Osteoblast (primary cell): ENCODE data around the gene WDR70. TPM values are rescaled to one million over a fixed set of nuclear protein-coding genes. Genes with fewer than 3 reads are reported as not detected.

Experiments
- DNase-seq: peaks from one replicate; pipeline ENCODE4 v3.0.0; 2011; ENCODE audit warnings: low spot score, mixed read lengths; ENCODE audit not compliant: insufficient read length; ENCODE audit errors: missing footprints
- H2AFZ ChIP-seq: 2 replicates; pipeline ENCODE4 v1.6.0; 2011; ENCODE audit warnings: mild to moderate bottlenecking, low read length
- H3K27ac ChIP-seq: 2 replicates; pipeline ENCODE4 v1.5.1; 2011; ENCODE audit warnings: mild to moderate bottlenecking, low read depth, low read length, moderate library complexity
- H3K27me3 ChIP-seq: 2 replicates; pipeline ENCODE4 v1.6.0; 2012; ENCODE audit warnings: mild to moderate bottlenecking, control low read depth, inconsistent platforms, low read length, moderate library complexity; ENCODE audit not compliant: insufficient read depth
- H3K36me3 ChIP-seq: 2 replicates; pipeline ENCODE4 v1.5.1; 2011; ENCODE audit warnings: mild to moderate bottlenecking, low read length, control low read depth, moderate library complexity; ENCODE audit not compliant: insufficient read depth
- H3K4me1 ChIP-seq: 2 replicates; pipeline ENCODE4 v1.5.1; 2011; ENCODE audit warnings: mild to moderate bottlenecking, low read length, control low read depth, moderate library complexity; ENCODE audit not compliant: insufficient read depth
- H3K4me2 ChIP-seq: 2 replicates; pipeline ENCODE4 v1.6.0; 2011; ENCODE audit warnings: mild to moderate bottlenecking, low read length; ENCODE audit not compliant: insufficient read depth
- H3K4me3 ChIP-seq: fragments of 200-600 bp; sonication (generic); 3 replicates; pipeline ENCODE4 v1.5.1; 2012; ENCODE audit warnings: mild to moderate bottlenecking, low read length, inconsistent platforms; ENCODE audit not compliant: insufficient read depth
- H3K79me2 ChIP-seq: 2 replicates; pipeline ENCODE4 v1.6.0; 2012; ENCODE audit warnings: mild to moderate bottlenecking, low read length, control low read depth, inconsistent platforms; ENCODE audit not compliant: insufficient read depth
- H3K9me3 ChIP-seq: 2 replicates; pipeline ENCODE4 v1.5.1; 2011; ENCODE audit warnings: low read depth, low read length, control low read depth
- H4K20me1 ChIP-seq: 2 replicates; pipeline ENCODE4 v1.6.0; 2012; ENCODE audit warnings: mild to moderate bottlenecking, low read length, control low read depth; ENCODE audit not compliant: insufficient read depth
- CTCF ChIP-seq: IDR thresholded peaks from 2 replicates; pipeline ENCODE4 v1.5.1; 2011; ENCODE audit warnings: mild to moderate bottlenecking, low read depth, low read length, moderate library complexity; ENCODE audit errors: extremely low read depth
- total RNA-seq: library from RNA; depleted of rRNA; stranded (reverse); fragments of >200 nt; gene quantifications from 2 replicates; pipeline ENCODE4 v1.2.3, GENCODE V29; 2012

Gene WDR70
- total RNA-seq, 1 donor = 32.2 TPM

GRCh38 chr5:37786416-37786815 lies 407.3 kb downstream of the WDR70 start:
- H3K79me2 ChIP-seq = no peaks in the 10 kb centered on the region
- H3K9me3 ChIP-seq = no peaks in the 10 kb centered on the region
- H3K36me3 ChIP-seq = no peaks in the 10 kb centered on the region
- no peaks in the 10 kb centered on the region for H3K27me3 ChIP-seq
- TF ChIP-seq CTCF = no peak
- no peak overlapping the region for H3K4me3 ChIP-seq
- no peaks in the 10 kb centered on the region for H4K20me1 ChIP-seq
- no peak overlapping the region for H3K4me2 ChIP-seq
- H3K27ac ChIP-seq = no peak overlapping the region
- H2AFZ ChIP-seq = no peak overlapping the region
- DNase-seq = no peak
- H3K4me1 ChIP-seq = peaks cover 15% of the 10 kb centered on the region

GRCh38 chr5:37786862-37787519 lies 407.9 kb downstream of the WDR70 start:
- peak overlapping the region; percentile 4 for H3K4me2 ChIP-seq
- TF ChIP-seq CTCF = no peak
- no peaks in the 10 kb centered on the region for H3K9me3 ChIP-seq
- no peaks in the 10 kb centered on the region for H3K27me3 ChIP-seq
- H3K4me1 ChIP-seq = peaks cover 15% of the 10 kb centered on the region
- no peaks in the 10 kb centered on the region for H3K79me2 ChIP-seq
- DNase-seq = peak; percentile 80
- no peaks in the 10 kb centered on the region for H3K36me3 ChIP-seq
- no peaks in the 10 kb centered on the region for H4K20me1 ChIP-seq
- H3K27ac ChIP-seq = peak overlapping the region; percentile 65
- no peak overlapping the region for H2AFZ ChIP-seq
- no peak overlapping the region for H3K4me3 ChIP-seq

- Histone ChIP-seq H3K9me3 (no peaks in the 10 kb centered on the region), H3K4me1 (peaks cover 20% of the 10 kb centered on the region), H2AFZ (no peak overlapping the region), H3K27ac (peak overlapping the region; percentile 65), H3K36me3 (no peaks in the 10 kb centered on the region), H3K4me2 (peak overlapping the region; percentile 4), H3K79me2 (no peaks in the 10 kb centered on the region), H4K20me1 (no peaks in the 10 kb centered on the region), H3K27me3 (no peaks in the 10 kb centered on the region), H3K4me3 (no peak overlapping the region)
- no peak for TF ChIP-seq CTCF
- no peak for DNase-seq
Observed at GRCh38 chr5:37787742-37788141, 408.6 kb downstream of the WDR70 start.

GRCh38 chr5:37789991-37790390 lies 410.9 kb downstream of the WDR70 start:
- Histone ChIP-seq H3K4me2 (no peak overlapping the region), H3K27me3 (no peaks in the 10 kb centered on the region), H3K27ac (no peak overlapping the region), H4K20me1 (no peaks in the 10 kb centered on the region), H2AFZ (no peak overlapping the region), H3K4me3 (no peak overlapping the region), H3K36me3 (no peaks in the 10 kb centered on the region), H3K79me2 (no peaks in the 10 kb centered on the region), H3K9me3 (peaks cover 4% of the 10 kb centered on the region), H3K4me1 (peaks cover 27% of the 10 kb centered on the region)
- no peak for DNase-seq
- TF ChIP-seq CTCF = no peak
